Neural progenitor cell (in vitro differentiated cells): ENCODE data around the gene HDAC8.

Source experiments
- CTCF ChIP-seq: fragments of 200-600 bp; sonication (generic); IDR thresholded peaks from 2 replicates; pipeline ENCODE4 v1.5.1; 2017; ENCODE audit warnings: antibody characterized with exemption, mild to moderate bottlenecking
- EZH2 ChIP-seq: fragments of 200-600 bp; sonication (generic); IDR thresholded peaks from 2 replicates; pipeline ENCODE4 v1.6.1; 2017; ENCODE audit warnings: antibody characterized with exemption, mild to moderate bottlenecking, moderate library complexity

- TF ChIP-seq CTCF (no peak), EZH2 (no peak)
These were observed 163.8 kb downstream of the HDAC8 start for GRCh38 chrX:72408885-72409284.
